HG03460 (cell line): ENCODE measurements around the gene USP34.

ENCODE experiments used
- ATAC-seq: cut with Tn5 transposase; IDR thresholded peaks from one replicate; pipeline ENCODE4 v1.9.1; 2021; ENCODE audit not compliant: unreplicated experiment

The USP34 gene

DNA sequence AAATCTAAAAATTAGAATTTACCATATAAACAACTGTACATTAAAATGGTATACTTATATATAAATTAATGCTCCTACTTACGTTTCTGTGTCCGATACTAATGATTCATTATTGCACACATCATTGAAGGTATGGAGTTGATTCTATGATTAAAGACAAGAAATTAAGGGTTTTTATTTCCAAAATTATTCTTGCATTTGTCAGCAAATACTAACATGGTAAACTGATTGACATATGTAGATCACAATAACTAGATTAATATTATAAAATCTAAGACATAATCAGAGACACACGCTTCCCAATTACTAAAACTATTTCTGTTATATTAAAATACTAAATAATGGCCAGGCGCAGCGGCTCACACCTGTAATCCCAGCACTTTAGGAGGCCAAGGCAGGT lies 92.6 kb downstream of the USP34 start:
- no peak for ATAC-seq

DNA sequence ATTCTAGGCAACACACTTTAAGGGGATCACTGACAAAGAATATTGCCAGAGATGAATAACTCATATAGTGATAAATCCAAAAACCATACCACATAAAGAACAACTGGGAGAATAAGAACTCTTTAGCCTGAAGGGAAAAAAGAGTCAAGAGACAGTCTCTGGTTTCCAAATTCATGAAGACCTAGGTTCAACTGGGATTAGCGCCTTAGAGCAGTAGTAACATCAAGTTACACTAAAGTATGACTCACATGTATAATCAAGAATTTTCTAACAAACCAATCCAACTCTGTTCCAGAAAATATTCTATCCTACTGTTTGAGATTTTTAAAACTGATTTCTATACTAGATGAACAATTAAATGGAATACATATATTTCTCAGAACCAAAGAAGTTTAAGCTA lies 93.8 kb downstream of the USP34 start:
- ATAC-seq = no peak

DNA sequence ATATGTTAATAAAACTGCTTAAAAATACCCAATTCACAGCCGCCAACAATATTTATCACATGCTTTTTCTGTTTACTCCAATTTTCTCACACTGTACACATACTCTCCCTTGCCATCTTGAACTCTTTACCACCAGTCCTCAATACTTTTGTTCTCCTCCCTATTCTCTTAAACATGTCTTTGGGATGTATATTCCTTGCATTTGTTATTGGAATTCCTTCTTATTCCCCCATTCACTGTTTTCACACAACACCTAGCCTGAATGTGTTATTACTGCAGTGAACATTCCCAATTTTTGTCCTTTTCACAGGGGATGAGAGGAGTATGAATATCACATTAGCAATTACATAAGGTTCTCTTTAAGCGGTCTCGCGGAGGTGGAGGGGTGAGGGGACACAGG lies 94.7 kb downstream of the USP34 start:
- ATAC-seq = no peak

DNA sequence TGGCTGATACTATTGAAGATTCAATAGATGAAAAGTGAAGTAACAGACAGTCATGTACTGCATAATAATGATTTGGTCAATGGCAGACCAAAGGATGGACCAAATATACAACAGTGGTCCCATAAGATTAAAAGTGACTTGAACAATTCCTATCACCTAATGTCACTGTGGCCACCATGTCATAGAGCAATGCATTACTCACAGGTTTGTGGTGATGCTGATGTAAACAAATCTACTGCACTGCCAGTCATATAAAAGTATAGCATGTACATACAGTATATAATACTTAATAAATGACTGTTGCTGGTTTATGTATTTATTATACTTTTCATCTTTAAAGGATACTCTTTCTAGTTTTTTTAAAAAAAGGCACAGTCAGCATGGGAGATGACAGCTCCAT lies 99.9 kb downstream of the USP34 start:
- no peak for ATAC-seq

DNA sequence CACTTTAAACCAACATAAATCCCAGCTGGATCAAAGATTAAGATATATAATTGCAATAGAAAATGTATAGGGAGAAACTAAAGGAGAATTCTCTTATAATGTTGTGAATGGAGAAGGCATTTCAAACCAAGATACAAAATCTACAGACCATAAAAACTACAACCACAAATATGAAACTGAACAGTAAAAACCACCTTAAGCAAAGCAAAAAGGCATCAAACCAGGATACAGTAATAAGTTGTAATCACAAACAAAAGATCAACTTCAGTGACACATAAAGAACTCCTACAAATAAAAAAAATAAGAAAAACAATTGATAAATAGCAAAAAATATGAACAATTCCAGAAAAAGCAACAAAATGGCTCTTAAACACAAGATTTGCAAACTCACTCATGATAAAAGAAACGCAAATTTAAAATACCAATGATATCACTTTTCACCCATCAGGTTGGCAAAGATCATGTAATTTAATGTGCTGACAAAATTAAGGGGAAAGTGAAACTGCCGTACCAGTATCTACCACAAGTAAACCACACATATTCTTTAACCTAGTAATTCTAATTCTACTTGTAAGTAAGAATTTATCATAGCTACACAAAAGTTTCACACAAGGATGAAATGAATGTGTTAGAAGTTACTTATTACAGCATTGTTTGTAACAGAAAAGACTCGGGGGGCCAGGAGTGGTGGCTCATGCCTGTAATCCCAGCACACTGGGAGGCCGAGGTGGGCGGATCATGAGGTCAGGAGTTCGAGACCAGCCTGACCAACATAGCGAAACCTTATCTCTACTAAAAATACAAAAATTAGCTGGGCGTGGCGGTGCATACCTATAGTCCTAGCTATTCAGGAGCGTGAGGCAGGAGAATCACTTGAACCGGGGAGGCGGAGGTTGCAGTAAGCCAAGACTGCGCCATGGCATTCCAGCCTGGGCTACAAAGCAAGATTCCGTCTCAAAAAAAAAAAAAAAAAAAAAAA lies 101.9 kb downstream of the USP34 start:
- no peak for ATAC-seq

DNA sequence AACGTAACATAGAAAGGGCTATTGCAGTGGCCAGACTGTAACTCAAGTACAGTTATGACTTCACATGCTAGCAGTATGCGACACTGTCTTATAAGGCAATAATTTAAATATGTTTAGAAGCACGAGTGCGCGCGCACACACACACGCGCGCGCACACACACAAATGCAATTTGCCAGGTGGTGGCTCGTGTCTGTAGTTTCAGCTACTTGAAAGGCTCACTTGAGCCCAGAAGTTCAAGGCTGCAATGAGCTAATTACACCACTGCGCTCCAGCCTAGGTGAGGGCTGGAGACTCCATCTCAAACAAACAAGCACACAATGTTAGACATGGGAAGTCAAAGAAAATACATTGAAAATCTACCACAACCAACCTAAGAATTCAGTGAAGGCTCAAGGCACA lies 103.7 kb downstream of the USP34 start:
- no peak for ATAC-seq

DNA sequence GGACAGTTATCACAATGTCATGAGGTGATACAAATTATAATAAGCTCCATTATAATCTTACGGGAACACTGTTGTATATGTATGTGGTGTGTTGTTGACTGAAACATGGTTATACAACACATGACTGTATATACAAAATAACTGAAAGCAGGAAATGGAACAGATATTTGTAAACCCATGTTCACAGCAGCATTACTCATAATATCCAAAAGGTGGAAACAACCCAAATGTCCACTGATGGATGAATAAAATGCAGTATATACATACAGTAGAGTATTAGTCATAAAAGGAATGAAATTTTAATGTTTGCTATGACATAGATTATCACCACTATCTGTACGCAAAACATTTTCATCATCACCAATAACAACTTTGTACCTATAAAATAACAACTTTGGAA lies 107.3 kb downstream of the USP34 start:
- ATAC-seq = no peak

DNA sequence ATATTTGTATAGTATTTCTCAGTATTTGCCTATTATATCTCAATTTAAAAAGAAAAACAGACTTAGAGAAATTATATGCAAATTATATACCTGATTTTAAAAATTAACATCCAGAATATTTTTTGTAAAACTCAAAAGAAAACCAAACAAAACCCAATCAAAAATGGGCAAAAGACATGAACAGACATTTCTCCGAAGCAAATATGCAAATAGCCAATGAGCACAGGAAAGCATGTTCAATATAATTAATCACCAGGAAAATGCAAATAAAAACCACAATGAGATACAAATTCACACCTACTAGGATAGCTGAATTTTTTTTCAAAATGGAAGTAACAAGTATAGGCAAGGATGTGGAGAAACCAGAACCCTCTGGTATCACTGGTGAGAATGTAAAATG lies 108.0 kb downstream of the USP34 start:
- no peak for ATAC-seq

DNA sequence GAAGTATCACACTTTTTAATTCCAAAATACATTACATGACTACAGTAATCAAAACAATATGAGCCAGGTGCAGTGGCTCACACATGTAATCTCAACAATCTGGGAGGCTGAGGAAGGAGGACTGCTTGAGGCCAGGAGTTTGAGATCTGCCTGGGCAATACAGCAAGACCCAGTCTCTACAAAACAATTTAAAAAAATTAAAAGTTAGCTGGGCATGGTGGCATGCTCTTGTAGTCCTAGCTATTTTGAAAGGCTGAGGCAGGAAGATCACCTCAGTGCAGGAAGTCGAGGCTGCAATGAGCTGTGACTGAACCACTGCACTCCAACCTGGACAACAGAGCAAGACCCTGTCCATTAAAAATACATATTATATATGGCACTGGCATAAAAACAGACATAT lies 109.8 kb downstream of the USP34 start:
- no peak for ATAC-seq

DNA sequence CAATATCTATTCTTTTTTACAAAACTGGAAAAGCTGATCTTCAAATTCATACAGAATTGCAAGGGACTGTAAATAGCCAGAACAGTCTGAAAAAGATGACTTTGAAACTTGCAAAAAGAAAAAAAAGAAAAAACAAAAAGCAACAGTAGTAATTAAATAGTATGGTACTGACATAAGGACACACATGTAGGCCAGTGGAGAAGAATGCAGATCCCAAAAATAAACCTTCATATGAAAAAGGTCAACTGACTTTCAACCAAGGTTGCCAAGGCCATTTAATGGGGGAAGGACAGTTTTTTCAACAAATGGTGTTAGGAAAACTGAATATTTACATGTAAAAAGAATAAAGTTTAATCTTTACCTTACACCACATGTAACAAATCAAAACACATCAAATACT lies 111.8 kb downstream of the USP34 start:
- no peak for ATAC-seq

DNA sequence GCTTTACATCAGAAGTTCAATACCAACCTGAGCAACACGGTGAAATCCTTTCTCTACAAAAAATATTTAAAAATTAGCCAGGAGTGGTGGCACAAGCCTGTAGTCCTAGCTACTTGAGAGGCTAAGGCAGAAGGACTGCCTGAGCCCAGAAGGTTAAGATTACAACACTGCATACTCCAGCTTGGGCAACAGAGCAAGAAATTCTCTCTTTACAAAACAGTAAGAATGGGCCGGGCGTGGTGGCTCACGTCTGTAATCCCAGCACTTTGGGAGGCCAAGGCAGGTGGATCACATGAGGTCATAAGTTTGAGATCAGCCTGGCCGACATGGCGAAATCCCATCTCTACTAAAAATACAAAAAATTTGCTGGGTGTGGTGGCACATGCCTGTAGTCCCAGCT lies 113.2 kb downstream of the USP34 start:
- ATAC-seq = no peak

DNA sequence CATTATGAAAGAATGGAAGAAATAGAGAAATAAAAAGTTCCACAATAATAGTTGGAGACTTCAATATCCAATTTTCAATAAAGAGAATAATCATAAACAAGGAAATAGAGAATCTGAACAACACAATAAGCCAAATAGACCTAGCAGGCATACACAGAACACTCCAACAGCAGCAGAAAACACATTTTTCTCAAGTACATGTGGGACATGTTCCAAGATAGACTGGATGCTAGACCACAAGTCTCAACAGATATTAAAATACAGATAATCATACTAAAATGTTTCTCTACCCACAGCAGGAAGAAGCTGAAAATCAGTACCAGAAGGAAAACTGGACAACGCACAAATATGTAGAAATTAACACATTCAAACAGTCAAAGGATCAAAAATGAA lies 113.9 kb downstream of the USP34 start:
- ATAC-seq = no peak

DNA sequence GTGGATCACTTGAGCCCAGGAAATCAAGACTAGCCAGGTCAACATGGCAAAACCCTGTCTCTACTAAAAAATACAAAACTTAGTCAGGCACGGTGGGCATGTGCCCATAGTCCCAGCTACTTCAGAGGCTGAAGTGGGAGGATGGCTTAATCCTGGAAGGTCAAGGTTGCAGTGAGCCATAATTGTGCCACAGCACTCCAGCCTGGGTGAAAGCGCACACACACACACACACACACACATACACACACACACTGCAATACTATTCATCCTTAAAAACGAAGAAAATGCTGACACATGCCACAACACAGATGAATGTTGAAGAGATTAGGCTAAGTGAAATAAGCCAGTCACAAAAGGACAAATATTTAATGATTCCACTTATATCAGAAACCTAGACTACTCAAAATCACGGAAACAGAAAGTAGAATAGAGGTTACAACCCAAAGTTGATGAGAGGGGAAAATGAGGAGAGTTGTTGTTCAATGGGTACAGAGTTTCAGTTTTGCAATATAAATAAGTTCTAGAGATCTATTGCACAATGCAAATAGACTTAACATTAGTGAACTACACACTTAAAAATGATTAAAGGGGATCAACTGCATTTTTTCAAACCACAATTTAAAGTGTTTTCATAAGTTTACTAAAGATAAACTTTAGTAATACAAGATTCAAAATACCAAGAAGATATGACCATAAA lies 114.5 kb downstream of the USP34 start:
- no peak for ATAC-seq

DNA sequence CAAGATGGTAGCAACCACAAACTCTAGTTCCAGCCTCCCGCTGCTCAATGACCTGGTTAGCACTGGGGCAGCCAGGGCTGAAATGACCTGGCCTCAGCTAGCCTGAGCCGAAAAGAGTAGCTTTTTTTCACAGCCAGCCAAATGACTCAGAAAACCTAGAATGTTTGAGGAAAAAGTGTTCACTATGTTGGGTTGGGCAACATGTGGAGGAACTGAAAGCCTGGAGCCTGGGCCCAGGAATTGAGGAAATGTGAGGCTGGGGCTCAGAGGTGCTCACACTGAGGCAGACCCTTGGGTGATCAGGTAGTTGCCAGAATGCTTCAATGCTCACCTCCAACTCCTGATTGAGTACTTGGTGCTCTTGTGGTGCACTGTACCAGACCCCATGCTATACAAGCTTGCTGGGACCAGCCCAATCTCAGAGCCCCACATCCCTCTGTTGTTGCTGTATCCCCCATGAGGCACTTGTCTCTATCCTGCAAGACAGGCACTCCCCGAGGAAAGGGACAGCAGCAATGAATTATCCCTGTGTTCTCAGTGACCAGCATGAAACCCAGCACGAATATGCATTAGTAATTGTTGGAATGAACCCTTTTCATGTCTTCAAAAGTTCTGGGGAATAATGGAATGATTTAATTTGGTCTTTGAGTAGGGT lies 116.2 kb downstream of the USP34 start:
- ATAC-seq = no peak

DNA sequence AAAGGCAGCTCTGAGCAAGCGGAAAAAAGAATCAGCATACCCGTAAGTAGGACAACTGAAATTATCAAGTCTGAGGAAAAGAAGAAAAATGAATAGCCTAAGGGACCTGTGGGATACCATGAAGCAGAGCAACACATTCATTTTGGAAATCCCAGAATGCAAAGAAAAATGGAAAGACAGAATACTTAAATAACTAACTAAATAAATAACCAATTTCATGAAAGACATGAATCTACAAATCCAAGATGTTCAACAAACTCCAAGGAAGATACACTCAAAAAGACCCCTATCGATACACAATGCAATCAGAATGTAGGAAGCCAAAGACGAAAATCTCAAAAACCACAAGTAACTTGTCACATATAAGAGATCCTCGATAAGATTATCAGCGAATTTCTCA lies 117.0 kb downstream of the USP34 start:
- ATAC-seq = no peak

DNA sequence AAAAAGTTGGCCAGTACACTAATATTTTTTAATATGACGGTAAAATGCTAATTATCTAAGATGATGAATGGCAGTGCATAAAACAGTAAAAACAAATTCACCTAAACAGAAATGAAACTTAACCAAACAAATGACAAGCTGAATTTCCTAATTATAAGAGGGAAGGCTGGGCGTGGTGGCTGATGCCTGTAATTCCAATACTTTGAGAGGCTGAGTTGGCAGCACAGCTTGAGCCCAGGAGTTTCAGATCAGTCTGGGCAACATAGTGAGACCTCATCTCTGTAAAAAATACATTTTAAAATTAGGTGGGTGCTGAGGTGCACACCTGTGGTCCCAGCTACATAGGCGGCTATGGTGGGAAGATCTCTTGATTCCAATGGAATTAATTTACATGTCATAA lies 120.1 kb downstream of the USP34 start:
- ATAC-seq = no peak

DNA sequence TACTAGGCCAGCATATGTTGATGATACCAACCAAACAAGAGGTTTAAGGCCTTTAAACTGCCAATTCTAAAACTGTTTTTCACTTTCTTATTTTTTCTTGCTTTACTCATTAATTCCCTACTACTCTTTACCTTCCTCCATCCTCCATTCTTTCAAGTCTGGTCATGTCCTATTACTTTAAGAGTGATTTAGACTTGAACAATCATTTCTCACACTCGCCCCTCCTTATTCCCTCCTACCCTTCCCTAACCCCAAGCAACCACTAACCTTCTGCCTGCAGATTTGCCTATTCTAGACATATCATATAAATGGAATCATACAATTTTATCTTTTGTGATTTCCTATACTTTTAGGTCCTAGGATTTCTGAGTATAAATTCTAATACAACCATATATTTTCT lies 127.7 kb downstream of the USP34 start:
- no peak for ATAC-seq

DNA sequence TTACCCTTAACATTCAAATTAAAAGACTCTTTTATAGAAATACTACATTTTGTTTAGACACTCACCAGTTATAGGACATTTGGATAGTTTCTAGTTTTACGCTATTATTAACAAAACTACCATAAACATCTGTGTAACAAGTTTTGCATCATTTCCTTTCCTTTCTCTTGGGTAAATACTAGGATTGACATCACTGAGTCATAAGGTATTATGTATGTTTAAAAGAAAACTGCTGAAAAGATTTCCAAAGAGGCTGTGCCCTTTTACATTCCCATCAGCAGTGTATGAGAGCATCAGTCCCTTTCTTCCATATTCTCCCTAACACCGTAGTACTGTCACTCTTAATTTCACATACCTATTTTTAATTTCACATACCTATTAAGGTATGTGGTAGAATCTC lies 130.6 kb downstream of the USP34 start:
- no peak for ATAC-seq

DNA sequence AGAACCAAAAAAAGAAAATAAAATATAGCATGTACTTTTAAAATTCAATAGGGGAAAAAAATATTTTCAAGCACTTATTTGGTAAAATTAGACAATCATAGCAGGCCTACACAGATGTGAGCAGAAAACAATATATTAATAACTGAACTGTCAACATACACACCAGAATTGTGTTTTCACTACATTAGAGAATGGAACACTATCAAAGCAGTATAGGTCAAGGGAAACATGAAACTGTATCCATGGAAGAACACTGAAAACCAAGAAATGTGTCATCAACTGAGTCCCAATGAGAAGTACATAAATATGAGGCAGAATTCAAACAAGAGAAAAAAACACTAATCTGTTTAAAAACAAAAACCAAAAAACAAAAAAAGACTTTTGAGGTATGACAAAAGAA lies 132.4 kb downstream of the USP34 start:
- no peak for ATAC-seq

DNA sequence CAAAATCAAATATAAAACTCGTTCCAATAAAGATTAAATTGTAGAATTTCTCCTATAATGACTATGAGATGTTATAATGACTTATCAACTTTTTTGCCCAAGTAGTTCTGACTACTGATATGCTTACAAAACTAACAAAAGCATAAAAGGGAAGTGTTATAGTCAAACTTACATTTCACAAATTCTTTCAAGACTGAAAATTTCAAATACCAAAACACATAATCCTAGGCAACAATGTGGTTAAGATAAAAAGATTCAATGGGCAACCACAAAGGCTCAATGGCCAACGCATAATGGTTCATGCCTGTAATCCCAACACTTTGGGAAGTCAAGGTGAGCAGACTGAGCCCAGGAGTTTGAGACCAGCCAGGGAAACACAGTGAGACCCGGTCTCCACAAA lies 135.7 kb downstream of the USP34 start:
- no peak for ATAC-seq

DNA sequence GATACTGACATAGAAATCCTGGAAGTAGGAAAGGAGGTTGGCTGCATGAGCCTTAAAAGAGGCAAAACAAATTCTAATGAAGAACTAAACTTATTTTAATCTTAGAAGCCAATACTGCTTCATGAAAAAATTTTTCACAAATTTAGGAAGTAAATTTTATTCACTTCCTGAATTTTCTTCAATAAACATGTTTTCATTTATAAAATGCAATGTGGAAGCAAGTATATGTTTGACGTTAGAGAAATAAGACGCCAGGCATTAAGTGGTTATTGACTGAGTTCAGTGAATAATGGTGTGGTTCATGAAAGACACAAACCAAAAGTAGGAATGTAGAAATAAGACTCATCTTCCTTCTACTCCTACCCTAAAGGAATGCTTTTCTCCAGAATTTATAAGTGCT lies 136.4 kb downstream of the USP34 start:
- ATAC-seq = no peak

DNA sequence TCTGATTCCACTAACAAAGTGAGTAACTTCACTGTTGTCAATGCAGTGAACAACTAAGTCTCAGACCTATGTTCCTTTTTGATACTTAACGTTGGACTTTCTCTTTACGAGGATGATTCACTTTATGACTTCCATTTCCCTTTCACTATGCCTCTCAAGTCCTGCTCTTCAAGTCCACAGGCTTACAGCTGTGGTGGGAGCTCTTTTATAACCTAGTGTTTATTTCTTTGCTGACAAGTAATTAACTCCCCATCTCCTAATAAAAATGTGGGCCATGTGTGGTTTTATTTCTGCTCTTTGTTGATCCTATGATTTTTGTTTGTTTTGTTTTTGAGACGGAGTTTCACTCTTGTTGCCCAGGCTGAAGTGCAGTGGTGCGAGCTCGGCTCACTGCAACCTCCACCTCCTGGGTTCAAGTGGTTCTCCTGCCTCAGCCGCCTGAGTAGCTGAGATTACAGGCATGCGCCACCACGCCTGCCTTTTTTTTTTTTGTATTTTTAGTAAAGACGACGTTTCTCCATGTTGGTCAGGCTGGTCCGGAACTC lies 142.1 kb downstream of the USP34 start:
- no peak for ATAC-seq
